OCI-LY7 (cell line): Measurements from ENCODE around the gene ZNF407.

Experiments used
- CTCF ChIP-seq: fragments of 200-600 bp; sonication (generic); conservative IDR thresholded peaks from 2 replicates; pipeline ENCODE4 v1.5.1; 2014; ENCODE audit warnings: mild to moderate bottlenecking, antibody characterized with exemption, low read length, moderate library complexity, mixed read lengths
- EZH2phosphoT487 ChIP-seq: fragments of 200-600 bp; sonication (generic); IDR thresholded peaks from 2 replicates; pipeline ENCODE4 v1.6.1; 2018; ENCODE audit warnings: low read depth, borderline replicate concordance, mild to moderate bottlenecking, mixed run types, antibody characterized with exemption, low read length, moderate library complexity, mixed read lengths

DNA sequence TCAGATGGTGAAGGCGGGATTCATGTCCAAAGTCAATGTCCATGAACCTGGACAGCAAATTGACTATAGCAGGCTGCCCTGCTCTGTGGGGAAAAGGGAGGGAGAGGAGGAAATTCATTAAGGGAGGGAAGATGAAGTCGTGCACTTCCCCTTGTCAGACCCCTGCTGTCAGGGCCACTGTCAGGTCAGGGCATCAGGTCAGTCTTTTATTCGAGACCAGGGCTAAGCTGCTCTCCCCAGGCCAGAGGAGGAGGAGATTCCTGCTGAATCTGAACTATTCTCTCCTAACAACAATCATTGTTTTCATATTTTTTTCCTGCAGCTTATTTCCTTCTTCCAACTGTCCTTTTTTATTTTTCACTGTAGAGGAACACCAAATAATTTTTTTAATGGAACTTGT lies 46.2 kb upstream of the ZNF407 start:
- no peak for TF ChIP-seq CTCF
- TF ChIP-seq EZH2phosphoT487, result no peak
